ENCODE results near the gene PRSS22.

Gene PRSS22

DNA sequence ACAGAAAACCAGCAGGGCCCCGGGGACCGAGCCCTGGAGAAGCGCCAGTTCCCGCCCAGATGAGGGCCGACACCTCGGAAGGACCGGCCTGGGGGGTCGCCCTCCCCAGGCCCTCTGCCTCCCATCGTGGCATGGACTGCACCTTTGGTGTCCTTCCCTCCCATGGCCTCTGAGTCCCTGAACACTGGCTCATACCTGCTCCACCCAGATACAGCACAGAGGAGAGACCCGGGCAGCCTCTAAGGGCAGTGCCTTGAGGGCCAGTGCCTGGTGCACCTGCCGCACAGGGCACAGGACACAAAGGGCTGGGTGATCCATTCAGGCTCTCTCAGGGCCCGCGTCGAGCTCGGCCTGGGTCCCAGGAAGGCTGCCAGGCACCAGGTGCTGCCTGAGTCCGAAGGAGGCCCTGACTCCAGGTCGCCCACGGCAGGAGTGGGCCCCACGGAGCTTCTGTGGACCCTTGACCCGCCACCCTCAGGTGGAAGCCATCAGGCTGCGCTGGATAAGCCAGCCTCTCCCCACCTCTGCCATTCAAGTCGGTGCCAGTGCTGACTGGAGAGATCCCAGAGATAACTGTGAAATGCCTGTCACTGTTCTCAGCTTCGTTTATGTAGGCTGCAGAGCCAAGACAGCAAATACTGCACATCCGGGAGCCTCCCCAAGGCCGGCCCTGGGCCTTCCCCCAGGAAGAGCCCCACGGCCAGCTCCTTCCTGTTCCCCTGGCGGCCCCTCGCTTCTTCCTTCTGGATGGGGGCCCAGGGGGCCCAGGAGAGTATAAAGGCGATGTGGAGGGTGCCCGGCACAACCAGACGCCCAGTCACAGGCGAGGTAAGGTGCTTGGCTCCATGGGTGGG lies 28.2 kb downstream of the PRSS22 start, which contains the start of gene ZG16B:
Gene ZG16B, plus strand, starts transcription at position 803 of the 854 bp plus-strand sequence. CDS start 139 bp downstream, outside the sequence.
- no peak for DNase-seq (ENCODE audit: low spot score)

DNA sequence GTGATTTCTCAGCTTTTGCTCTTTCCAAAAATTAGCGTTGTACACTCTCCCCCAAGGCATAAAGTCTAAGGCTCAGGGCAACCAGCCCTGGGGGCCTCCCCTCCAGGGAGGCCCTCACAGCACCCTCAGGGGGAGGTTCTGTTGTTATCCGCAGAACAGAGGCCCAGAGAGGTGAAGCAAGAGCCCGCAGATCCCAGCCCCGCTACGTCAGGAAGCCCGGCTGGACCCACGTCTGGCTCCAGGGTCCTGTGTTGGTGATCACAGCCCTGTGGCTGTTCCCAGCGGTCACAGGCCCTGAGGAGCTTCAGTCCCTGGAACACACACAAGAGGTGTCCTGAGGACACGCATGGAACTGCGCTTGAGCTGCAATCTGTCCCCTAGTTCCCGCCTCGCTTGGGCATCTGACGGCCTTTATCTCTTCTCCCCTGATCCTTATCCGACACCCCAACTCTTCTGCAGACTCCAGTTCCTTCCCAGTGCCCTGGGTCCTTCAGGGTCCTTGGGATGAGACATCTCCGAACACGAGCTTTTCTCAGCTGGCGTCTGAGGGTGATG lies 29.0 kb downstream of the PRSS22 start:
- DNase-seq (ENCODE audit: low spot score): no peak

DNA sequence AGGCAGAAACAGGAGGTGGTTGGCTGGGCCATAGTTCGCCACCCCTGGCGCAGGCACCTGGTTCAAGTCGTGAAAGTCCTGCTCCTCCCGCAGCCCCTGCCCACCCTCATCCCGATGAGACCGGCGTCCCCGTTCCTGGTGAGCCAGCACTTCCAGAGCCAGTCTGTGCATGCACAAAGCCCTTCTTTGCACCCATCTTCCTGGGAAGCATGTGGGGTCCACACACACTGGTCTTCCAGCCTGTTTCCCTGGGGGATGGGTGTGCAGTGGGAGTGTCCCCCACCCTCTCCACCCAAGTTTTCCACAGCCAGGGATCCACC lies 29.5 kb downstream of the PRSS22 start:
- no peak for DNase-seq (ENCODE audit: low spot score)

DNA sequence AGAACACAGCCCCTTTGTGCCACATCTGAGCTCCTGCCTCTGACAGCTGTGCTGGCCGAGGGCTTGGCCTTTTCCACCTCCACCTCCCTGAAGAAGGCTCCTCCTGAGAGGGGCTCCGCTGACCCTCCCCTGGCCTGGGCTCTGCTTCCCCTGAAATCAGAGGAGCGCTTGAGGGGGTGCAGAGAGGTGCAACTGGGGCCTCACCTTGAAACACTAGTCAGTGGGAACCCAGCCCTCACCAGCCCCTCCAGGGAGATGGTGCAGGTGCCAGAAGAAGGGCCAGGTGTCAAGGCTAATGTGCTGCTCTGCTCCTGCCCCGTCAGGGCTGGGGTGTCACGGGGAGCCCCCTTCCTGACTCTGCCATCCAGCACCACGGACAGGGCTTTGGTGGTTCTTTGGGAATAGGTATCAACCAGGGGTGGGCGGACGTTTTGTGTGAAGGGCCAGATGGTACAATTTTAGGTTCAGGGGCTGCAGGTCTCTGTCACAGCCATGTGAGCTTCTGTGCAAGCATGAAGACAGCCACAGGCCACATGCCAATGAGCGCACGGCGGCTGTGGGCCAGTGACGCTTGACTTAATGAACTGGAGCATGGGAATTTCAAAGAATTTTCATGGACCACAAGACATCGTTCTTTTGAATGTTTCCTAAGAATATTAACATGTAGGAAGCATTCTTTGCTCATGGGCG lies 30.0 kb downstream of the PRSS22 start:
- DNase-seq (ENCODE audit: low spot score): no peak

DNA sequence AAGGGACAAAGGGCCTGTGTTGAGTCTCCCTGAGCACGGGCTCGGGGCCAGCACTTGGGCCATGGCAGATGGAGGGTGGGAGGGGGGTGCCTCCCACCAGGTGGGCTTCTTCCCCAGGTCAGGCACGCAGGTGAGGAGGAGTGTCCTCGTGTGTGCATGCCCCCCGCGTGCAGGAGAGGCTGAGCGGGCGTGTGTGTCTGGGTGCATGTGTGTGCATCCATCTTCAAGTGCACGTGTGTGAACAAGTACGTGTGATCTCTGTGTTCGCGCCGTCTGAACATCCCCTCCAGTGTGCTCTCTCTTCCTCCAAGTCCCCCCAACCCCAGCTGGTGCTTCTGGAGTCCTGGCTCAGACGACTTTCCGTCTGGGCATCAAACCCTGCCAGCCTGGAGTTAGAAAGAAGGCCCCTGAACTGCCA lies 30.6 kb downstream of the PRSS22 start:
- DNase-seq (ENCODE audit: low spot score): no peak

DNA sequence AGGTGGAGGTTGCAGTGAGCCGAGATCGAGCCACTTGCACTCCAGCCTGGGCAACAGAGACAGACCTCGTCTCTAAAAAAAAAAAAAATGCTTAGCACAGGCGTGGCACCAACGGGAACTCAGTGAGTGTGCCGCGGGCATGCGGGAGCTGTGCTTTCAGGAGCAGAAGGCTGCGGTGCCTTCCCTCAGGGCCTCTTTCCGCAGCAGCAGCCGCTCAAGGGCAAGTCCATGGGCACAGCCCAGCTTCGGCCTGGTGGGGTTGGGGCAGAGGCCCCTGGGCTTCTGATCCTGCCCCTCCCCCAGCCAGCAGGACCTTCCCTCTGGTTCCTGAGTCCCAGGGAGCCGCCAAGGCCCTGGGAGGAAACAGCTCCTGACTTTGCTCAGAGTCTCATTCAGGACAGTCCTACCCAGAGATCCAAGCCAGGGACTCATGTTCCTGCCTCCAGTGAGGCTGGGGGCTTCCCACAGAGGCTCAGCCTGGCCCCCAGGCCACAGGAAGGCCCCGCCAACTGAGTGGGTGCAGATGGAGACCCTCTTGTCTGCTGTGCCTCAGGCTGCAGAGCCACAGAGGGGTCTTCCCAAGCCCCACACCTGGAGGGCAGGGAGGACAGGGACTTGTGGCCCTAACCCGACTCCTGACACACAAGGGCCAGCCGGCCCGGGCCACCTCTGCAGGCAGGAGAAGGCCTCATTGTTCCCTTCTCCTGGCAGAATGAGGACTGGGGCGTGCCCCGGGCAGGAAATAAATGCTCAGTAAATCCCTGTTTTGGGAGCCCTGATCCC lies 31.2 kb downstream of the PRSS22 start:
- no peak for DNase-seq (ENCODE audit: low spot score)

DNA sequence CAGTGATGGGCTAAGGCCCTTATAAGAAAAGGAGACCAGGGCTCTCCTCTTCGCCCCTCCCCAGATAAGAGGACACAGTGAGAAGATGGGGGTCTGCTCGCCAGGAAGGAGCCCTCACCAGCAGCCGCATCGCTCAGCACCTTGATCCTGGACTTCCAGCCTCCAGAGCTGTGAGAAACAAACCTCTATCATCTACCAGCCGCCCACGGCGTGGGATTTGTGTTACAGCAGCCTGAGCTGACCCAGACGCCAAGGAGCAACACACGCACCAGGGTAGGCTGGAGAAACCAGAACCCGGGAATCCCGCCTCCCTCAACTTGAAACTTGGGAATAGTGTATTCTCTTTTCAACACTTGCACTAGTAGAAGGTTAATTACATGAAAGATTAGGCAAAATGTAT lies 32.1 kb downstream of the PRSS22 start:
- no peak for DNase-seq (ENCODE audit: low spot score)

DNA sequence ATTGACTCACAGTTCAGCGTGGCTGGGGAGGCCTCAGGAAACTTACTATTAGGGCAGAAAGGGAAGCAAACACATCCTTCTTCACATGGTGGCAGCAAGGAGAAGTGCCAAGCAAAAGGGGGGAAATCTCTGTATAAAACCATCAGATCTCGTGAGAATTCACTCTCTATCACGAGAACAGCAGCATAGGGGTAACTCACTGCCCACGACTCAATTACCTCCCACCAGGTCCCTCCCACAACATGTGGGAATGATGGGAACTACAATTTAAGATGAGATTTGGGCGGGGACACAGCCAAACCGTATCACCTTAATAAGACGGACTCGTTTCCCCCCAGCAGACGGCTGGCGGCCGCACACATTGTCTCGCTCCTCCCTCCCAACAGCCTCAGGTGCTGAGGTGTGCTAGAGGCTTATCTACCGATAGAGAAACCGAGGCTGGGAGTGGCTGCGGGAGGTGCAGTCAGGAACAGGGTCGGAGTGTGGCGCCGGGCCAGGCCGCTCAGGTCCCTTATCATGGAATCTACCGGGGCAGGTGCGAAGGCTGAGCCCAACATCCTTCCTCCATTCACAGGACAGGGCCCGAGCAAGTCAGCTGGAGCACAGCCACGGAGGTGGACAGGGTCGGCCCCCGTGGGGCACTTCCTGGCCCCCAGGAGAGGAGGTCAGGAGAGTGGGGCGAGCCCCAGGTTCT lies 32.8 kb downstream of the PRSS22 start:
- DNase-seq (ENCODE audit: low spot score): no peak

DNA sequence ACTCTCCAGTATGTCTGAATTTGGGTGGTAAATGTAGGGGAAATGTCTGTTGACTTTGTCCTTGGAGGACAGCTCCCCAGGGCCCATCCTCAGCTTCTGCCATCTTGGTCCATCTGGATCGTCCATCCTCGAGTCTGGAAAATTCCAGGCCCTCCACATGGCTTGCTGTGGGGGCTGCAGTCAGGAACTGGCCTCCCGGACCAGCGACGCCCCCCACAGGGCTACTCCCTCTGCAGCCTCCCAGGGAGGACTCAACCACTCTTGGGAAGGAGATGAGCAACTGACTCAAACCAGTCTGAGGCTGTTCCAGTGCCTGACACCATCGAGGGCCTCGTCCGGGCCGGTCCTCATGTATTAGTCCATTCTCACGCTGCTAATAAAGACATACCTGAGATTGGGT lies 33.3 kb downstream of the PRSS22 start:
- DNase-seq (ENCODE audit: low spot score): no peak

DNA sequence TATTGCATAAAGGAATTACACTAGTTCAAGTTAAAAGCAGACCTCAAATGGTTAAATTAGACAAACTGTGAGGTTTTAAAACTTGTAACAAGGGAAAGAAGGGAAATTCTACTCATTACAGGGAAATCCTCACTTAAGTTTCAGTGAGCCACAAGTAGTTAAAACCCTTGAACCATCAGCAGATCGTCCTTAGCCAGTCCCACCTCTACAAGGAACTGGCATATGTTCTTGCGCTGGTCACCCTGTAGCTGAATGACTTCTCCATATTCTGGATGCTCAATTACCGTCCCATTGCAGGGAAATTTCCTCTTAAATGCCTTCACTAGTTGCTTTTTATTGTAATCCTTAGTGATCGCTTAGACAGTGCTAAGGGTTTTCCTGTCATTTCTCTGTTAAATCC lies 35.5 kb downstream of the PRSS22 start:
- DNase-seq (ENCODE audit: low spot score): no peak

DNA sequence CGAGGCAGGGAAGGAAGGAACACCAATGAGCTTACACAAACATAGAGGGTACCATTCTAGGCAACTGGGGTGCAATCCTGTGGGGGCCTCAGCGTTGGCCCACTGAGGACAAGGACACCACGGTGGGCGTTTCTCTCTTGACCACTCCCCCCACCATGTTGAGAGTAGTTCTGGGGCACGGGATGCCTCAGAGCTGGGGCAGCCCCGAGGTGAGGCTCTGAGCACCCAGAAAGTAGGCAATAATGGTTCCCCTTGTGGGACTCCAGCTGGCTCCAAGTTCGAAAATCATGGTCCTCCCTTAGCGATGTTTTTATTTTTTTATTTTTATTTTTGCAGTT lies 35.8 kb downstream of the PRSS22 start:
- DNase-seq (ENCODE audit: low spot score): no peak

DNA sequence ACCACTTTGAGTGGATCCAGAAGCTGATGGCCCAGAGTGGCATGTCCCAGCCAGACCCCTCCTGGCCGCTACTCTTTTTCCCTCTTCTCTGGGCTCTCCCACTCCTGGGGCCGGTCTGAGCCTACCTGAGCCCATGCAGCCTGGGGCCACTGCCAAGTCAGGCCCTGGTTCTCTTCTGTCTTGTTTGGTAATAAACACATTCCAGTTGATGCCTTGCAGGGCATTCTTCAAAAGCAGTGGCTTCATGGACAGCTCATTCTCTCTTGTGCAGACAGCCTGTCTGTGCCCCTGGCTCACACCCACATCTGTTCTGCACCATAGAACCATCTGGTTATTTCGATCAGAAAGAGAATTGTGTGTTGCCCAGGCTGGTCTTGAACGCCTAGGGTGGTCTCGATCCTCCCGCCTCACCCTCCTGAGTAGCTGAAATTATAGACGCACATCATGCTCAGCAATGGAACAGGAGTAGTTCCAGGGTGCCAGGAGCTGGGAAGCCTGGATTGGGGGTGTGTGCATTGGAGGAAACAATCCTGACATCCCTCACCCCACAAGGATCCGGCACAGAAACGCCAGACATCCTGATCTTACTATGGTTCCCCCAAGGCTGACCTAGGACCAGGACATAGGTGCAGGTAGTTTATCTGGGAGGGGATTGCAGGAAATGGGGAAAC lies 36.3 kb downstream of the PRSS22 start:
- no peak for DNase-seq (ENCODE audit: low spot score)

DNA sequence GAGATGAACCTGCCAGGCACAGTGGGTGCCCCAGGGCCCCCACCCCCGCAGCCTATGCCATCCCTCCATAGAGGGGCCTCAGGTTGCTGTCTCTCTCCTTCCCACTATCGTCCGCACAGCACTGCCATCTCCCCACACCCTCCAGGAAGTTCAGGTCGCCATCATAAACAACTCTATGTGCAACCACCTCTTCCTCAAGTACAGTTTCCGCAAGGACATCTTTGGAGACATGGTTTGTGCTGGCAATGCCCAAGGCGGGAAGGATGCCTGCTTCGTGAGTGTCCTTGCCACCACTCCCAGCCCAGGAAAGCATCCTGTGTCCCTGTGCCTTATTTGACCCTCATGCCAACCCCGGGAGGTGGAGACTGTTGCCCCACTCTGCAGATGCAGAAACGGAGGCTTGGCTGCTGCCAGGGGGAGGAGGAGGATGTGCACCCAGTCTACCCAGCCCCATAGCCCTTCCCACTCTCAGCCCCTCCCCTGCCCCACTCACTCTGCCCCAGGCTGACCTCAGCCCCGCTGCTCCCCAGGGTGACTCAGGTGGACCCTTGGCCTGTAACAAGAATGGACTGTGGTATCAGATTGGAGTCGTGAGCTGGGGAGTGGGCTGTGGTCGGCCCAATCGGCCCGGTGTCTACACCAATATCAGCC lies 37.0 kb downstream of the PRSS22 start:
- no peak for DNase-seq (ENCODE audit: low spot score)

DNA sequence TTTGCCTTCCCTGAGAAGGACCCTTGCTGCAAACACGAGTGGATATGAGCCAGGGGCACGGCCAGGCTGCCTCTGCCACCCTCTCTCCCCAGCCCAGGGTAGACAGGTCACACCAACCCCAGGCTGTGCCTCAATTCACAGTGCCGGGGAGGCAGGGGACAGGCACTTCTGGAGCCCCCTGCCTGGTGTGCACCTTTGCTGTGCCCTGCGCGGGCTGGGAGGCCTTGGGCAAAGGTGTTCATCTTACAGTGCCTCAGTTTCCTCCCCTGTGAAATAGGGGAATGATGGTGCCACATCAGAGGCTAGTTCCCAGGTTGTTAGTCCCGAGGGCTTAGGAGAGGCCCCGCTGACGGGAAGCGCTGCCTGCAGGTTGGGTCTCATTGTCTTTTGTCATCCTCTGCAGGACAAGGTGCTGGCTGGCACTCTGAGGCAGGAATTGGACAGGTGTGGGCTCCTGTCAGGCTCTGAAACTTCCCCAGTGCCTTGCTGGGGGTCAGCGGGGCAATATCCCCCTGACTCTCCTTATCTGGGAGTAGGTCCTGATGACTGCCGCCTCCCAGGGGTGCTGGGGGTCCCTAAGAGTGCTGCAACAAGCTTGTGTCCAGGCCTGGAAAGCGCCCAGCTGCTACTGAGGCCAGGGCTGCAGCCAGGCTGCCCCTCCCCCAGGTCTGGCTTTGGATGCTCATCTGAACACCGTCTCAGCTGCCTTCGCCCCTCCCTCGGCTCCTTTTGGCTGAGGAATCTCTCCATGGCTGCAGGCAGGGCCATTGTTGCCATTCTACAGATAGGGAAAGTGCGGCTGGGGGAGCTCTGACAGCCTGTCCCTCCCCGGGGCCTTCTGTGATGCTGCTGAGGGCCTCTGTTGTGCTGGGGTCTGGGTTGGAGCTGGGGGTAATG lies 37.8 kb downstream of the PRSS22 start:
- no peak for DNase-seq (ENCODE audit: low spot score)

DNA sequence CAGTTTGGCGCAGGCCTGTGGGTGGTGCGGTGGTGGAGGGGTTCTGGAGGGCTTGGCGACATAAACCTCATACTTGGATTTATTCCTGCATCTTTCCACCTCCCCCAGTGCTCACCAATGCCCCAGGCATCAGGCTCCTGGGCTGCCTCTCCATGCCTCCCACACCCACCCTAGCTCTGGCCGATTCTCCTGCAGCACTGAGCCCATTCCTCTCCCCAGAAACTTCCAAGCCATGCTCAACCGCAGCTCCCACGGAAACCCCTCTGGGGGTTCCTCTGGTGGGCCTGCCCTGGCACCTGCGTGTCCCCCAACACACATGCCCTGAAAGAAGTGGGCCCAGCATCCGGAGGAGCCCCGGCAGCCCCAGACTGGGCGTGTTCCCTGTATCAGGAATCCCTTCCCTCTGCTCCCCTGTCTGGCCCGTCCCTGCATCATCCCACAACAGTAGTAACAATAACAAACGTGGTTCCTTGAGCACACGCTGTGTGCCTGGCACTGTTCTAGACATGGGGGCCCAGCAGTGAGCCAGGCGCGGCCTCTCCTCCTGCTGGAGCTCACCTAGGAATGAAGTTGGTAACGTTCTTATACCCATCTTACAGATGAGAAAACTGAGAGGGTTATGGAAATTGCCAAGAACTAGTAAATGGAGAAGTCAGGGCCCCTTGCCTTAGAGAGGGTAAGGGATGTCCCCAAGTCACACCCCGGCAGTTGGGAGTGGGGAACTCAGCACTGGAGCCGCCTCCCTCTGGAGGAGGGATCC lies 38.6 kb downstream of the PRSS22 start:
- DNase-seq (ENCODE audit: low spot score): no peak

DNA sequence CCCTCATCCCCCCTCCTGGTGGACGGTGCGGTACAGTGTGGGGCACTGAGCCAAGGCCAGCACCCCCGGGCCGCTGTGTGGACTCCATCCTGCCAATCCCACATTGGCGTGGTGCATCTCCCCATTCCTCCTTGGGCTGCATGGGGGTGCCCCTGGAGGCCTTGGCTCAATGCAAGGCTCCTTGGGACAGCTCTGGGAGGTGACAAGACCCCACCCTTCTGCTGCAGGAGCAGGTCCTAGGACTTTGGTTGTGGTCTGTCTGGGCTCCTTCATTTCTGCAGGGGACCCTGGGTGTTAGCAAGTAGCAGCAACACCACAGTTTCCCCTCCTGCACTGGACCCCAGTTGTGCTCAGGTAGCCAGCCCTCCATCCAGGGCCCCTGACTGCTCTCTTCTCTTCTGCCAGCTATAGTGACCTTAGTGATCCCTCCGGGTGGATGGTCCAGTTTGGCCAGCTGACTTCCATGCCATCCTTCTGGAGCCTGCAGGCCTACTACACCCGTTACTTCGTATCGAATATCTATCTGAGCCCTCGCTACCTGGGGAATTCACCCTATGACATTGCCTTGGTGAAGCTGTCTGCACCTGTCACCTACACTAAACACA lies 39.6 kb downstream of the PRSS22 start:
- no peak for DNase-seq (ENCODE audit: low spot score)

DNA sequence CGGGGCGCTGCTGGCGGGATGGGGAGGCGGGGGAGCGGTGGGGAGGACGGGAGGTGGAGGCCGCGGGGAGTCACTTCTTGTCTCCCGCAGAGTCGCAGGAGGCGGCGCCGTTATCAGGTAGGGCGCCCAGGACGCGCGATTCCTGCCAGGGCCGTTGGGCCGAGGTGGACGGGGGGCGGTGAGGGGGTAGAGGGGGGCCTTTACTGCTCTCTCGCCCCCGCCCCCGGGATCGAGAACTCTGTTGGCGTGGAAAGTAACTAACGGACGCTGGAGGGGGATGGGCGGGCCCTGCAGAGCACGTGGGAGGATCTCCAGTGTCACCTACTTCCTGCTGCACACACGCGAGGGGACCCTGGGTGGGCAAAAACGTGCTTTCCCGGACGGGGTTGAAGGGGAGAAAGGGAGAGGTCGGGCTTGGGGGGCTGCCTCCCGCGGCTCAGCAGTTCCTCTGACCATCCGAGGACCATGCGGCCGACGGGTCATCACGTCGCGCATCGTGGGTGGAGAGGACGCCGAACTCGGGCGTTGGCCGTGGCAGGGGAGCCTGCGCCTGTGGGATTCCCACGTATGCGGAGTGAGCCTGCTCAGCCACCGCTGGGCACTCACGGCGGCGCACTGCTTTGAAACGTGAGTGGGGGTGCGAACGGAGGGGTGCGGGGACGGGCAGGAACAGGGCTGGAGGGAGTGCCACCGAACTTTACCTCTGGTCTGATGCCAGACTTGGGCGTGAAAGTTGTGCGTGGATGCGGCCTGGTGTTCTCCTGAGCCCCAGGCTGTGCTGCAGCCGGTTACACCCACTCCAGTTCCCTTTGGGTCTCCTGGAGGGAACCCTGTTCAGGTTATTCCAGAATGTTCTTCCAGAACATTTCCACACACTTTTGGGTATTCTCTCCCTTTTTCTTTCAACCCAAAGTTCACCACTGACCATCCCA lies 40.4 kb downstream of the PRSS22 start:
- DNase-seq (ENCODE audit: low spot score): no peak
